RWPE2 (cell line): Measurements from ENCODE around the gene DRC7.

Source experiments
- ATAC-seq: fragments of 200-7000 bp; cut with Tn5 transposase; 3 replicates; pipeline ENCODE4 v1.9.1; 2021; ENCODE audit warnings: low read depth
- DNase-seq: peaks from one replicate; pipeline ENCODE4 v3.0.0-alpha.2; 2020; ENCODE audit warnings: low spot score
- H3K27ac ChIP-seq: fragments of 450-650 bp; 2 replicates; pipeline ENCODE4 v1.5.1; 2017; ENCODE audit warnings: mild to moderate bottlenecking; ENCODE audit not compliant: poor library complexity, severe bottlenecking
- H3K27me3 ChIP-seq: fragments of 250-450 bp; sonication (Bioruptor Pico); 2 replicates; pipeline ENCODE4 v1.5.1; 2021; ENCODE audit warnings: mild to moderate bottlenecking, moderate library complexity; ENCODE audit not compliant: insufficient read depth, poor library complexity, severe bottlenecking
- H3K36me3 ChIP-seq: fragments of 250-450 bp; sonication (Bioruptor Pico); 2 replicates; pipeline ENCODE4 v1.5.1; 2020; ENCODE audit warnings: low read depth, mild to moderate bottlenecking, moderate library complexity
- H3K4me1 ChIP-seq: fragments of 250-450 bp; sonication (Bioruptor Pico); 2 replicates; pipeline ENCODE4 v1.5.1; 2021; ENCODE audit warnings: mild to moderate bottlenecking, moderate library complexity; ENCODE audit not compliant: insufficient read depth, poor library complexity, severe bottlenecking
- H3K4me3 ChIP-seq: fragments of 250-450 bp; sonication (Bioruptor Pico); 2 replicates; pipeline ENCODE4 v1.5.1; 2021; ENCODE audit warnings: mild to moderate bottlenecking, moderate library complexity; ENCODE audit not compliant: severe bottlenecking
- H3K9me3 ChIP-seq: fragments of 250-450 bp; sonication (Bioruptor Pico); 2 replicates; pipeline ENCODE4 v1.5.1; 2021; ENCODE audit warnings: mild to moderate bottlenecking, moderate library complexity; ENCODE audit not compliant: severe bottlenecking
- TF ChIP-seq, protein P1 (sequence below): fragments of 450-650 bp; IDR thresholded peaks from one replicate; pipeline ENCODE4 v1.5.1; 2017; ENCODE audit warnings: mild to moderate bottlenecking, moderate library complexity; ENCODE audit not compliant: poor library complexity, severe bottlenecking

The DRC7 gene

DNA sequence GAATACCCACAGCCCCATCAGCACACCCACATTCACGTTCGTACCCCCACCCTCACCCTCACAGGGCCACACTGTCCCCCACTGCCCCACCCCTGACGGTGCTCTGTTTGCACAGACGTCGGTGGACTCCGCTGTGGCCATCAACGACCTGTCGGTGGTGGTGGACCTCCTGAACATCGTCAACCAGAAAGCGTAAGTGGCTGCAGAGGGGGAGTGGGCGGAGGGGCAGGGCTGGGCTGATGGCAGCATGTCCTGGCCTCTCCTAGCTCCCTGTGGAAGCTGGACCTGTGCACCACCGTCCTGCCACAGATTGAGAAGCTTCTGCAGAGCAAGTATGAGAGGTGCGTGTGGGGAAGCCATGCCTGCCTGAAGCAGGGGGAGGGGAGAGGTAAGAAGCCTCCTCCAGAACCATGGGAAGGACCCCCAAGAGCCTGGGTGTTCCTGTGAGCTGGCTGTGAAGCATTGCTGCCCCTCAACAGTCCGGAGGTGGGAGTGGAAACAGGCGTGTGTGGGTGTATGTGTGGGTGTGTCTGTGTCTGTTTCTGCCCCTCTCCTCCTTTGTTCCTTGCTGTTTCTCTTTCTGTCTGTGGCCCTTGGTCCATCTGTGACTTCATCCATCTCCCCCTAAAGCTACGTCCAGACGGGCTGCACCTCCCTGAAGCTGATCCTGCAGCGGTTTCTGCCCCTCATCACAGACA is 61.3 kb downstream of the DRC7 start:
- H3K27me3 ChIP-seq: no peaks in the 10 kb centered on the region
- peak; percentile 61 for DNase-seq
- no peak overlapping the region for H3K27ac ChIP-seq
- H3K4me3 ChIP-seq: no peak overlapping the region
- no peaks in the 10 kb centered on the region for H3K9me3 ChIP-seq
- no peak for ATAC-seq
- H3K4me1 ChIP-seq: no peaks in the 10 kb centered on the region
- H3K36me3 ChIP-seq: peaks cover 33% of the 10 kb centered on the region
- TF ChIP-seq, protein P1, sequence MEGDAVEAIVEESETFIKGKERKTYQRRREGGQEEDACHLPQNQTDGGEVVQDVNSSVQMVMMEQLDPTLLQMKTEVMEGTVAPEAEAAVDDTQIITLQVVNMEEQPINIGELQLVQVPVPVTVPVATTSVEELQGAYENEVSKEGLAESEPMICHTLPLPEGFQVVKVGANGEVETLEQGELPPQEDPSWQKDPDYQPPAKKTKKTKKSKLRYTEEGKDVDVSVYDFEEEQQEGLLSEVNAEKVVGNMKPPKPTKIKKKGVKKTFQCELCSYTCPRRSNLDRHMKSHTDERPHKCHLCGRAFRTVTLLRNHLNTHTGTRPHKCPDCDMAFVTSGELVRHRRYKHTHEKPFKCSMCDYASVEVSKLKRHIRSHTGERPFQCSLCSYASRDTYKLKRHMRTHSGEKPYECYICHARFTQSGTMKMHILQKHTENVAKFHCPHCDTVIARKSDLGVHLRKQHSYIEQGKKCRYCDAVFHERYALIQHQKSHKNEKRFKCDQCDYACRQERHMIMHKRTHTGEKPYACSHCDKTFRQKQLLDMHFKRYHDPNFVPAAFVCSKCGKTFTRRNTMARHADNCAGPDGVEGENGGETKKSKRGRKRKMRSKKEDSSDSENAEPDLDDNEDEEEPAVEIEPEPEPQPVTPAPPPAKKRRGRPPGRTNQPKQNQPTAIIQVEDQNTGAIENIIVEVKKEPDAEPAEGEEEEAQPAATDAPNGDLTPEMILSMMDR: no peak

DNA sequence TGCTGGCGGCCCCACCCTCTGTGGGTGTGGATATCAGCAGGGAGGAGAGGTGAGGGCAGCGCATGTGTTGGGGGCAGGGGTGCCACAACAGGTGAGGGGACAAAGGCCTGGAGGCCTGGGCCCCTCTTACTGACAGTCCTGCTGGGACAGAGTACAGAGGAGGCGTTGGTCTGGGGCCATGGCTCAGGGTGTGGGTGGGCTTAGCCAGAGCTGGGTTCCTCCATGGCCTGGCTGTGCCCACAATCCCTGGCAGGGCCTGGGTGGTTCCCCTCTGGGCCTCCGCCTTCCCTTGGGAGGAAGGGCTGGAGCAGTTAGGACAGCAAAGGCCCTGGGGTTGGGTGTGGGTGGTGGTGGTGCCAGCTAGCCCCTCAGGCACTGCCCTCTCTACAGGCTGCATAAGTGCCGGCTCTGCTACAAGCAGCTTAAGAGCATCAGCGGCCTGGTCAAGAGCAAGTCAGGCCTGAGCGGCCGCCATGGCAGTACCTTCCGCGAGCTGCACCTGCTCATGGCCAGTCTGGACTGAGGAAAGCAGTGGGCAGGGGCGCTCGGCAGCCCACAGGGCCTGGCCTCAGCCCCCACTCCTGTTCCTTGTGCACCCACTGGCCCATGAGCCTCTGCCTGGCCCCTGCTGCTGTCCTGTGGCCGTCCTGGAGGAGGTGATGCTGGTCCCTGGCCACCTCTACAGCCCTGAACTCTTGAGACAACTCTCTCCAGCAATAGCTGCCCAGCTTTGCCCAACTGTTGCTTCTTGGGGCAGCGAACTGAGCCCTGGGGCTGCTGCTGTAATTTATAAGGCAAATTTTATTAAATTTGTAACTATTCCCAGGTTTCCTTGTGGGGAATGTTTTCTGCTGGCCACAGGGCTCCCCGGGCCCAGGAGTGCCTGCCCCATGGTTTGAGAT is 62.1 kb downstream of the DRC7 start:
- no peaks in the 10 kb centered on the region for H3K4me1 ChIP-seq
- no peak overlapping the region for H3K27ac ChIP-seq
- no peak overlapping the region for H3K4me3 ChIP-seq
- ATAC-seq (no peak), DNase-seq (peak; percentile 60)
- no peaks in the 10 kb centered on the region for H3K27me3 ChIP-seq
- H3K9me3 ChIP-seq: no peaks in the 10 kb centered on the region
- H3K36me3 ChIP-seq: peaks cover 33% of the 10 kb centered on the region
- TF ChIP-seq, protein P1: no peak

DNA sequence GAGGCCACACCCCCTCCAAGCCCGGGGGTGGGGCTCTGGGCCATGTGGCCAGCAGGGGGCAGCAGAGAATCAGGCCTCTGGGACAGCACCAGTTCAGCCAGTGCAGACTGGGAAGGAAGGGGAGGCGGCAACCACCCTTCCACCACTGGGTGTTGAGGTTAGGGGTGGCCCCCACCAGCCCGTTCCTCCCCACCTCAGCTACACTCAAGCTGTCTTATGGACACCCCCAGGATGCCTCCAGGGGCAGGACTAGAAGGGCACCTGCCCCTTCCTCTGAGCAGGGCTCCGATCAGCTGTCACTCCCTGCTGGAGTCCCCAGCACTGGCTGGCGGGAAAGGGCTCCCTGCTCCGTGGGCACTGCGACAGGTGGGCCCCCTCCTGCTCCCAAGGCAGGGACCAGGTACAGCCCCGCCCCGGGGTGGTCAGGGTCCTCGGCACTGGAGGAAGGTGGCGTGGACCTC is 62.8 kb downstream of the DRC7 start:
- no peak for DNase-seq
- Histone ChIP-seq H3K4me3 (no peak overlapping the region), H3K27ac (peak overlapping the region; percentile 3), H3K4me1 (no peaks in the 10 kb centered on the region), H3K27me3 (no peaks in the 10 kb centered on the region), H3K36me3 (peaks cover 33% of the 10 kb centered on the region), H3K9me3 (no peaks in the 10 kb centered on the region)
- peak; percentile 84 for ATAC-seq
- TF ChIP-seq, protein P1: peak; percentile 95

DNA sequence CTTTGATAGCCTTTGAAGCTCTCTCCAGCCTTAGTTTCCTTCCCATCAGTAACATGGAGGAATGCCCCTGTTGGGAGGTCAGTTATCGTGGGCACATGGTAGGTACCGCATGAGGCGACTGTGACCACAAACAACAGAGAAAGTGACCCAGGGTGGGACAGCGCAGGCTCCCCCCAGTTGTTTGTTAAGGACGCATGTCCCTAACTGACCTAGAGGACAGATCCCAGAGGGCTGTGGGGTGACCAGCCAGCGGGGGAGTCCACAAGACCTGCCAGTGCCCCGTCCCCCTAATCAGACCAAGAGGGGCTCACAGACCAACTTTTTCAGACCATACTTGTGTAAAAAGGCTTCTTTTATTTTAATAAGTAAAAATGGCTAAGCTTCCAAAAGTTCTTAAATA is 63.3 kb downstream of the DRC7 start:
- Histone ChIP-seq H3K9me3 (no peaks in the 10 kb centered on the region), H3K36me3 (peaks cover 34% of the 10 kb centered on the region), H3K27me3 (no peaks in the 10 kb centered on the region), H3K4me1 (no peaks in the 10 kb centered on the region), H3K4me3 (no peak overlapping the region), H3K27ac (peak overlapping the region; percentile 3)
- no peak for ATAC-seq
- TF ChIP-seq, protein P1: no peak
- DNase-seq: no peak
